Ovary (tissue), 9 donors: Measurements from ENCODE around the gene SLC1A3. TPM values are rescaled to one million over a fixed set of nuclear protein-coding genes. Genes with fewer than 3 reads are reported as not detected.
A peak's percentile ranks its signal among the peaks of the same experiment; 100 is the strongest.

ENCODE experiments used
- DNase-seq, 5 donors: peaks; one replicate each; pipeline ENCODE4 v3.0.0-alpha.2; 2019 to 2020
- H3K27ac ChIP-seq, 2 donors: fragments of 200-600 bp; one replicate each; pipeline versions ENCODE4 v1.5.1 to v1.8.0; 2019 to 2022
- H3K27me3 ChIP-seq: fragments of 200-600 bp; one replicate; pipeline ENCODE4 v1.8.0; 2022
- H3K36me3 ChIP-seq: fragments of 200-600 bp; sonication (generic); one replicate; pipeline ENCODE4 v1.5.1; 2019
- H3K4me1 ChIP-seq: one replicate; pipeline ENCODE4 v1.8.1; 2013; ENCODE audit warnings: mild to moderate bottlenecking, moderate library complexity; ENCODE audit not compliant: insufficient read depth
- H3K4me3 ChIP-seq: fragments of 200-600 bp; sonication (generic); one replicate; pipeline ENCODE4 v1.5.1; 2017
- H3K9me3 ChIP-seq, 2 donors: fragments of 200-600 bp in 1 of 2; sonication (generic) in 1 of 2; one replicate each; pipeline versions ENCODE4 v1.5.1 to v1.8.1; 2013 to 2019; ENCODE audit warnings: mild to moderate bottlenecking in 1 of 2, moderate library complexity in 1 of 2
- CTCF ChIP-seq, 3 donors: fragments of 450-650 bp in 2 of 3; fragments of 200-600 bp in 1 of 3; IDR thresholded peaks; one replicate each; pipeline versions ENCODE4 v1.5.1 to v1.8.0; 2016 to 2022; ENCODE audit warnings: antibody characterized with exemption in 3 of 3, mild to moderate bottlenecking in 1 of 3
- EP300 ChIP-seq: sonication (generic); formaldehyde crosslinking; IDR thresholded peaks from one replicate; pipeline ENCODE4 v1.6.1; 2017; ENCODE audit warnings: antibody characterized with exemption
- POLR2A ChIP-seq: fragments of 450-650 bp; IDR thresholded peaks from one replicate; pipeline ENCODE4 v1.6.1; 2017; ENCODE audit warnings: antibody characterized with exemption, mild to moderate bottlenecking, moderate library complexity
- WGBS, 3 donors: extraction: QIAGEN DNeasy Blood & Tissue Kit in 1 of 3; methylation state at CpG; one replicate each; pipeline versions ENCODE4 v1.1.5 to v1.1.7; 2013 to 2017; 5-methylcytosine and 5-hydroxymethylcytosine counted together
- intact Hi-C, 4 donors: fragments of 100-400 bp; cut with DNase I; formaldehyde crosslinking; loops; one replicate each; pipeline versions ENCODE4 v1.11.0 to v1.15.1; 2022 to 2023
- polyA plus RNA-seq, 2 donors: library from polyadenylated mRNA; stranded (reverse); fragments of 200-250 nt in 1 of 2; fragments of 350-450 nt in 1 of 2; fragmentation: Illumina TruSeq in 1 of 2; extraction: RNeasy Lipid Tissue Mini Kit (QIAGEN cat#74804) in 1 of 2; gene quantifications; one replicate each; pipeline ENCODE4 v1.2.3, GENCODE V29; 2013 to 2014
- total RNA-seq, 7 donors: library from RNA; depleted of rRNA in 2 of 7; stranded (reverse); fragments of >200 nt in 2 of 7; fragmentation: NEBNext Ultra II Directional in 3 of 7; extraction: Animal tissue kit (Norgen Biotek cat#: 25700) in 3 of 7; gene quantifications; one replicate each; pipeline versions ENCODE4 v1.1.0 to v1.2.4, GENCODE V29; 2016 to 2023
- donor health status: DM: no; HTN: no; CAD: no; lungs with moderate emphysema.
- donor health status: DM: no; HTN: no; CAD: no.
- donor health status: Bipolar disorder and iron deficiency.
- donor health status: DM: yes; HTN: yes; CAD: no.
- donor health status: DM: no; HTN: no; CAD: no.
- donor health status: DM: yes; HTN: yes; CAD: no.

Gene SLC1A3
- total and polyA plus RNA-seq, 9 donors, result 5.2 to 72.3 (median 36.7) TPM

- 39 to 49% (median 41%) methylated on average over 6 of the region's 6 CpGs for WGBS, 3 donors
- peak overlapping the region in 1 of 2 donors; percentile 33 for H3K27ac ChIP-seq
These were observed 35.9 kb upstream of the SLC1A3 start for GRCh38 chr5:36570301-36571095.

GRCh38 chr5:36571401-36572042 is 34.9 kb upstream of the SLC1A3 start:
- Histone ChIP-seq H3K4me3 (no peak overlapping the region), H3K4me1 (peaks cover 2% of the 10 kb centered on the region), H3K27me3 (no peaks in the 10 kb centered on the region), H3K27ac (no peak overlapping the region), H3K9me3 (no peaks in the 10 kb centered on the region), H3K36me3 (no peaks in the 10 kb centered on the region)
- DNase-seq, result no peak
- intact Hi-C loops, result no loop called here
- TF ChIP-seq EP300 (no peak), CTCF (IDR thresholded peaks at IDR 0.05) (no peak)
- 75 to 77% (median 76%) methylated on average over 4 of the region's 4 CpGs for WGBS, 3 donors

More at GRCh38 chr5:36570301-36571095, 35.9 kb upstream of the SLC1A3 start:
- H3K9me3 ChIP-seq, result no peaks in the 10 kb centered on the region
- TF ChIP-seq CTCF (IDR thresholded peaks at IDR 0.05) (no peak), EP300 (no peak), POLR2A (no peak)
- H3K4me3 ChIP-seq, result no peak overlapping the region
- H3K36me3 ChIP-seq, result no peaks in the 10 kb centered on the region
- intact Hi-C loops, result no loop called here
- no peaks in the 10 kb centered on the region for H3K27me3 ChIP-seq
- DNase-seq, result peak; percentile 23 to 82 (median 67)
- H3K4me1 ChIP-seq, result peaks cover 2% of the 10 kb centered on the region

- TF ChIP-seq POLR2A, result no peak
- TF ChIP-seq CTCF (IDR thresholded peaks at IDR 0.05), result no peak
- no peaks in the 10 kb centered on the region for H3K9me3 ChIP-seq
- intact Hi-C loops, result no loop called here
- no peak overlapping the region for H3K4me3 ChIP-seq
- 55 to 71% (median 63%) methylated on average over 2 of the region's 2 CpGs for WGBS, 3 donors
- no peaks in the 10 kb centered on the region for H3K36me3 ChIP-seq
- no peak overlapping the region for H3K27ac ChIP-seq
- no peak for DNase-seq
- H3K4me1 ChIP-seq, result peaks cover 2% of the 10 kb centered on the region
- no peaks in the 10 kb centered on the region for H3K27me3 ChIP-seq
These were observed 33.0 kb upstream of the SLC1A3 start for GRCh38 chr5:36573438-36573837.

- intact Hi-C loops, result no loop called here
- no peak overlapping the region for H3K4me3 ChIP-seq
- peak in 1 of 5 donors; percentile 35 for DNase-seq
- TF ChIP-seq EP300 (no peak), POLR2A (no peak), CTCF (IDR thresholded peaks at IDR 0.05) (no peak)
- peaks cover 2% of the 10 kb centered on the region for H3K4me1 ChIP-seq
- WGBS, 3 donors, result 30 to 46% (median 44%) methylated on average over 4 of the region's 4 CpGs
- H3K27ac ChIP-seq, result no peak overlapping the region
- no peaks in the 10 kb centered on the region for H3K36me3 ChIP-seq
- no peaks in the 10 kb centered on the region for H3K27me3 ChIP-seq
- H3K9me3 ChIP-seq, result no peaks in the 10 kb centered on the region
These were observed 31.0 kb upstream of the SLC1A3 start for GRCh38 chr5:36575361-36575781.
